Thyroid gland (tissue), 4 donors: ENCODE measurements around the gene C2CD2L. TPM values are rescaled to one million over a fixed set of nuclear protein-coding genes. Genes with fewer than 3 reads are reported as not detected.

Experiments used
- DNase-seq, 2 donors: peaks; one replicate each; pipeline ENCODE4 v3.0.0-alpha.2; 2019
- H3K27ac ChIP-seq, 3 donors: fragments of 200-600 bp; sonication (generic); 1 replicate in 2 of 3; 2 replicates in 1 of 3; pipeline ENCODE4 v1.5.1; 2016 to 2019; ENCODE audit warnings: mild to moderate bottlenecking in 1 of 3, moderate library complexity in 1 of 3
- H3K27me3 ChIP-seq: fragments of 200-600 bp; sonication (generic); one replicate; pipeline ENCODE4 v1.5.1; 2019
- H3K36me3 ChIP-seq, 2 donors: fragments of 200-600 bp; sonication (generic); one replicate each; pipeline ENCODE4 v1.5.1; 2016 to 2019
- H3K4me1 ChIP-seq, 2 donors: fragments of 200-600 bp; sonication (generic); one replicate each; pipeline ENCODE4 v1.5.1; 2017 to 2019
- H3K4me3 ChIP-seq, 3 donors: fragments of 200-600 bp; sonication (generic); replicated peaks in 1 of 3; 1 replicate in 2 of 3; 2 replicates in 1 of 3; pipeline ENCODE4 v1.5.1; 2016; ENCODE audit warnings: mild to moderate bottlenecking in 1 of 3
- H3K9me3 ChIP-seq: fragments of 200-600 bp; sonication (generic); one replicate; pipeline ENCODE4 v1.5.1; 2017
- CTCF ChIP-seq, 6 experiments: fragments of 200-600 bp in 3 of 6; fragments of 450-650 bp in 3 of 6; sonication (generic) in 3 of 6; IDR thresholded peaks; one replicate each; pipeline ENCODE4 v1.5.1; 2016 to 2019; ENCODE audit warnings: antibody characterized with exemption in 6 of 6, mild to moderate bottlenecking in 2 of 6, inconsistent platforms in 1 of 6, moderate library complexity in 1 of 6
- POLR2A ChIP-seq, 2 donors: fragments of 450-650 bp; IDR thresholded peaks; one replicate each; pipeline ENCODE4 v1.6.1; 2017; ENCODE audit warnings: antibody characterized with exemption in 2 of 2, mild to moderate bottlenecking in 2 of 2, moderate library complexity in 1 of 2
- WGBS, 2 donors: methylation state at CpG; one replicate each; pipeline ENCODE4 v1.1.5; 2017; 5-methylcytosine and 5-hydroxymethylcytosine counted together
- intact Hi-C: fragments of 100-400 bp; cut with DNase I; formaldehyde crosslinking; loops from one replicate; pipeline ENCODE4 v1.15.1; 2023
- total RNA-seq, 4 donors: library from RNA; depleted of rRNA; stranded (reverse); fragments of >200 nt; gene quantifications; one replicate each; pipeline ENCODE4 v1.2.3, GENCODE V29; 2016

C2CD2L gene
- total RNA-seq, 4 donors from 2014 or later = 6.7 to 8.9 (median 7.9) TPM

DNA sequence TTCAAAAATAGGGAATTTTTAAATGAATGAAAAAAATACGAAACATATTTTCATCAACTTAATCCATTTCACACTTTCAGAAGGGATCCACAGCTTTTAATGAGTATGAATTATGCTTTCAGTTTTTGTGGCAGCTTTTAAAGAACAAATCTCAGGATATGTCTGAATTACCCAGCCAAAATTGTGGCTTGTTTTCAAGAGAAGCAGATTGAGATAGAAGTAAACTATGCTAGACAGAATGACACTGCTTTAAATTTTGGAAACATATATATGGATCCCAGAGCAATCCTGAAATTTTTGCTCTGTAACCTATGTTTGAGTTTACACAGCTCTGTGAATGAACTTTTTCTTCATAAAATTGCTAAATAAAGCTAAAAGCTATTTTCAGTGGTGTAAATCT, 11.8 kb downstream of the C2CD2L start:
- 94 to 96% methylated on average over 1 of the region's 1 CpG for WGBS, 2 donors
- intact Hi-C loops = no loop called here
- Histone ChIP-seq H3K36me3 (peaks cover 2 to 7% of the 10 kb centered on the region in 2 donors), H3K4me1 (peaks cover 14 to 17% of the 10 kb centered on the region in 2 donors), H3K4me3 (no peak overlapping the region), H3K27ac (no peak overlapping the region), H3K27me3 (no peaks in the 10 kb centered on the region), H3K9me3 (no peaks in the 10 kb centered on the region)
- DNase-seq = no peak
- no peak for TF ChIP-seq CTCF (IDR thresholded peaks at IDR 0.05)
- TF ChIP-seq POLR2A (IDR thresholded peaks at IDR 0.05) = no peak

GRCh38 chr11:119120639-119121007, 13.5 kb downstream of the C2CD2L start:
- 15 to 17% methylated on average over 5 of the region's 5 CpGs for WGBS, 2 donors
- intact Hi-C loops = no loop called here

DNA sequence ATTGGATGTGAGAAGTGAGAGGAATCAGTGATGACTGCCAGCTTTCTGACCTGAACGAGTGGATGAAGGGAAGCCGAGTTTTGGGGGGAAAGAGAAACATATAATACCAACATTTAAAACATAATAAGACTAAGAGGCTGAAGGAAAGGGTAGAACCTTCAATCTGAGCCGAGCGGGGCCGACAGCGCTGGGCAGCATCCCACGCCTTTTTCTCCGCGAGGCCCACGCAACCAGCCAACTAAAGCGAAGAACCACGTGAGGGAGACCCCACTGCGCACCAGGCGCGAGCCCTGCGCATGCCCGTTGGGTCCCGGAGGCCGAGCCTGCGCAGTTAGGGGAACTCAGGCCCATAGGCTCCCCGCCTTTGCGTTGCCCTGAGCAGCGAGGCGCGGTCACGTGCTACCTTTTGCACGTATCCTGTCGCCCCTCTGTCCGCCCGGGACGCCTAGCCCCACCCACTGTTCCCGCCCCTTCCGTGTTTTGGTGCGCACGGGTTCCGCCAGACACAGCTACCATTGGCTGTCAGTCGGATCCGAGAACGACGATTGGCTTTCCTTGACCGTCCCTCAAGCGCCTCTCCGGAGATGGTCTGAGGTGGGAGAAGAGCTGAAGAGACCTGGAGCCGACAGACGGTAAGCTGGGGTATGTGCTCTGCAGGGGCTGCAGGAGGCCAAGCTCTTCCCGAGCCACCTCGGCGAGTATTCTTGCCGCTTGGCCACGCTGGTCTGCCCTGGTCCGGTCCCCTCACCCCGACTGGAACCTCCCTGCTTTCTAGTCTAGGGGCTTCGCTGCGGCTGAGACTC, 14.1 kb downstream of the C2CD2L start, which contains the start of gene HINFP:
Gene HINFP, plus strand, starts transcription at position 573 of the 803 bp plus-strand sequence. CDS start 5,365 bp downstream, outside the sequence.
- Histone ChIP-seq H3K4me3 (peak within 1 kb of the TSS; percentile 63 to 84 (median 82)), H3K27me3 (no peaks in the 10 kb centered on the region), H3K9me3 (no peaks in the 10 kb centered on the region), H3K4me1 (peaks cover 14 to 17% of the 10 kb centered on the region in 2 donors), H3K36me3 (peaks cover 8% of the 10 kb centered on the region in 2 donors), H3K27ac (peak within 1 kb of the TSS; percentile 26 to 77 (median 73))
- intact Hi-C loops = no loop called here
- WGBS, 2 donors = 0% methylated on average over 31 to 52 of the region's 54 CpGs
- peak; percentile 100 for DNase-seq
- TF ChIP-seq POLR2A (IDR thresholded peaks at IDR 0.05) (peak in 1 of 2 donors; percentile 81), CTCF (IDR thresholded peaks at IDR 0.05) (no peak)

More at GRCh38 chr11:119120639-119121007, 13.5 kb downstream of the C2CD2L start:
- H3K27ac ChIP-seq = peak overlapping the region; percentile 26 to 77 (median 73)
- peaks cover 14 to 17% of the 10 kb centered on the region in 2 donors for H3K4me1 ChIP-seq
- H3K9me3 ChIP-seq = no peaks in the 10 kb centered on the region
- no peaks in the 10 kb centered on the region for H3K27me3 ChIP-seq
- DNase-seq = peak in 1 of 2 donors; percentile 15
- peaks cover 8 to 9% of the 10 kb centered on the region in 2 donors for H3K36me3 ChIP-seq
- peak overlapping the region in 2 of 3 donors; percentile 17 to 41 for H3K4me3 ChIP-seq
- TF ChIP-seq CTCF (IDR thresholded peaks at IDR 0.05) (no peak), POLR2A (IDR thresholded peaks at IDR 0.05) (no peak)

DNA sequence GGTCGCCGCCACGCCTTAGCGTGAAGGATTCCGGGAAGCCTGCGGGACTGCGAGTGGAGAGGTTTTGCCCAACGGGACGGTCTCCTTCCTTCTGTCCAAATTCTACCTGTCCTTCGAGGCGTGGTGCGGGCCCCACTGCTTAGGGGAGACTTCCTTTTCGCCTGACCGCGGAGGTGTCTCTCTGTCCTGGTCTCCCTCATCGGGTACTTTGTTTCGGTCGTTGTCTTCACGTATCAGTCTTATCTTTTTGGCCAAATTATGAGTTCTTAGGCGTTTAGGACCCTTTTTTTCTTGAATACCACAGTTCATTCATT, 14.6 kb downstream of the C2CD2L start:
- H3K9me3 ChIP-seq = no peaks in the 10 kb centered on the region
- peaks cover 5 to 8% of the 10 kb centered on the region in 2 donors for H3K36me3 ChIP-seq
- WGBS, 2 donors = 0% methylated on average over 17 to 20 of the region's 20 CpGs
- H3K4me3 ChIP-seq = peak overlapping the region; percentile 63 to 84 (median 82)
- intact Hi-C loops = no loop called here
- H3K4me1 ChIP-seq = peaks cover 17 to 18% of the 10 kb centered on the region in 2 donors
- H3K27me3 ChIP-seq = no peaks in the 10 kb centered on the region
- H3K27ac ChIP-seq = peak overlapping the region in 2 of 3 donors; percentile 48 to 54
- DNase-seq = no peak
- TF ChIP-seq CTCF (IDR thresholded peaks at IDR 0.05) (no peak), POLR2A (IDR thresholded peaks at IDR 0.05) (no peak)

- Histone ChIP-seq H3K4me3 (no peak overlapping the region), H3K27me3 (no peaks in the 10 kb centered on the region), H3K9me3 (no peaks in the 10 kb centered on the region), H3K4me1 (peaks cover 12 to 15% of the 10 kb centered on the region in 2 donors), H3K27ac (no peak overlapping the region), H3K36me3 (peaks cover 11 to 21% of the 10 kb centered on the region in 2 donors)
- DNase-seq = no peak
- TF ChIP-seq POLR2A (IDR thresholded peaks at IDR 0.05) (no peak), CTCF (IDR thresholded peaks at IDR 0.05) (no peak)
- 94 to 95% methylated on average over 6 of the region's 6 CpGs for WGBS, 2 donors
- intact Hi-C loops = no loop called here
Measured at GRCh38 chr11:119125821-119126220, 18.7 kb downstream of the C2CD2L start.
